Right atrium auricular region (tissue), 2 donors: ENCODE results near the gene GCN1. TPM values are rescaled to one million over a fixed set of nuclear protein-coding genes. Genes with fewer than 3 reads are reported as not detected.
"Not testable (repeated sequence)": the region's sequence is repeated elsewhere in the genome, so short reads cannot be mapped to it uniquely, and the experiment has no call there.

ENCODE experiments used
- DNase-seq: peaks from one replicate; pipeline ENCODE4 v3.0.0-alpha.2; 2019; ENCODE audit warnings: low spot score
- H3K27ac ChIP-seq, 2 donors: fragments of 200-600 bp; sonication (generic); 1 replicate in 1 of 2; 2 replicates in 1 of 2; pipeline ENCODE4 v1.5.1; 2016 to 2019
- H3K27me3 ChIP-seq, 2 donors: fragments of 200-600 bp; sonication (generic); one replicate each; pipeline versions ENCODE4 v1.5.1 to v1.6.0; 2017 to 2019
- H3K36me3 ChIP-seq: fragments of 200-600 bp; sonication (generic); one replicate; pipeline ENCODE4 v1.5.1; 2016
- H3K4me1 ChIP-seq, 2 donors: fragments of 200-600 bp; sonication (generic); one replicate each; pipeline versions ENCODE4 v1.5.1 to v1.6.0; 2017 to 2019
- H3K4me3 ChIP-seq, 2 donors: fragments of 200-600 bp; sonication (generic); 1 replicate in 1 of 2; 2 replicates in 1 of 2; pipeline ENCODE4 v1.5.1; 2017 to 2019; ENCODE audit warnings: mild to moderate bottlenecking in 1 of 2, moderate library complexity in 1 of 2
- H3K9me3 ChIP-seq, 2 donors: fragments of 200-600 bp; sonication (generic); one replicate each; pipeline ENCODE4 v1.5.1; 2019
- total RNA-seq, 2 donors: library from RNA; depleted of rRNA; stranded (reverse); fragments of >200 nt; gene quantifications; one replicate each; pipeline ENCODE4 v1.1.0, GENCODE V29; 2016
- TF ChIP-seq, protein P1 (sequence below), 2 donors: fragments of 200-600 bp; sonication (generic); IDR thresholded peaks; one replicate each; pipeline ENCODE4 v1.5.1; 2019; ENCODE audit warnings: antibody characterized with exemption in 2 of 2

GCN1 gene
- total RNA-seq, 2 donors from 2014 or later: 28.3 to 36.0 TPM

DNA sequence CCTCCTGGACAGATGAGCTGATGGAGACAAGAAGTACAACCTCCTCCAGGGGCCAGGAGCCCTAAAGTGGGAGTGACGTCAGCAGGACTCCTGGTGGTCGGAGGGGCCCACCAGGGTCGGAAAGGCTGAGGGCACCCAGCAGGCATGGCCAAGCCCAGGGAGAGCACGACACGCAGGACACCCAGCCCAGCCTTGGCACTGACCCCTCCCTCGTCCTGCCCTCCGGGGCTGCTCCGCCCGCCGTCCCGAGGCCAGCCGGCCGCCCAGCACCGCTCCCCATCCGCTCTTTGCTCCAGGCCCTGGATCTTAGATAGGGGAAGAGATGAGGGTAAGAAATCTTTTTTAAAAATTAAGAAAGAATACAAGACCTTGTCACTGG, 20.8 kb upstream of the GCN1 start:
- no peak overlapping the region for H3K4me3 ChIP-seq
- no peaks in the 10 kb centered on the region for H3K27me3 ChIP-seq
- DNase-seq: no peak
- TF ChIP-seq, protein P1, sequence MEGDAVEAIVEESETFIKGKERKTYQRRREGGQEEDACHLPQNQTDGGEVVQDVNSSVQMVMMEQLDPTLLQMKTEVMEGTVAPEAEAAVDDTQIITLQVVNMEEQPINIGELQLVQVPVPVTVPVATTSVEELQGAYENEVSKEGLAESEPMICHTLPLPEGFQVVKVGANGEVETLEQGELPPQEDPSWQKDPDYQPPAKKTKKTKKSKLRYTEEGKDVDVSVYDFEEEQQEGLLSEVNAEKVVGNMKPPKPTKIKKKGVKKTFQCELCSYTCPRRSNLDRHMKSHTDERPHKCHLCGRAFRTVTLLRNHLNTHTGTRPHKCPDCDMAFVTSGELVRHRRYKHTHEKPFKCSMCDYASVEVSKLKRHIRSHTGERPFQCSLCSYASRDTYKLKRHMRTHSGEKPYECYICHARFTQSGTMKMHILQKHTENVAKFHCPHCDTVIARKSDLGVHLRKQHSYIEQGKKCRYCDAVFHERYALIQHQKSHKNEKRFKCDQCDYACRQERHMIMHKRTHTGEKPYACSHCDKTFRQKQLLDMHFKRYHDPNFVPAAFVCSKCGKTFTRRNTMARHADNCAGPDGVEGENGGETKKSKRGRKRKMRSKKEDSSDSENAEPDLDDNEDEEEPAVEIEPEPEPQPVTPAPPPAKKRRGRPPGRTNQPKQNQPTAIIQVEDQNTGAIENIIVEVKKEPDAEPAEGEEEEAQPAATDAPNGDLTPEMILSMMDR (IDR thresholded peaks at IDR 0.05): no peak
- no peaks in the 10 kb centered on the region for H3K9me3 ChIP-seq
- no peaks in the 10 kb centered on the region for H3K4me1 ChIP-seq
- no peak overlapping the region for H3K27ac ChIP-seq
- H3K36me3 ChIP-seq: peaks cover 89% of the 10 kb centered on the region

DNA sequence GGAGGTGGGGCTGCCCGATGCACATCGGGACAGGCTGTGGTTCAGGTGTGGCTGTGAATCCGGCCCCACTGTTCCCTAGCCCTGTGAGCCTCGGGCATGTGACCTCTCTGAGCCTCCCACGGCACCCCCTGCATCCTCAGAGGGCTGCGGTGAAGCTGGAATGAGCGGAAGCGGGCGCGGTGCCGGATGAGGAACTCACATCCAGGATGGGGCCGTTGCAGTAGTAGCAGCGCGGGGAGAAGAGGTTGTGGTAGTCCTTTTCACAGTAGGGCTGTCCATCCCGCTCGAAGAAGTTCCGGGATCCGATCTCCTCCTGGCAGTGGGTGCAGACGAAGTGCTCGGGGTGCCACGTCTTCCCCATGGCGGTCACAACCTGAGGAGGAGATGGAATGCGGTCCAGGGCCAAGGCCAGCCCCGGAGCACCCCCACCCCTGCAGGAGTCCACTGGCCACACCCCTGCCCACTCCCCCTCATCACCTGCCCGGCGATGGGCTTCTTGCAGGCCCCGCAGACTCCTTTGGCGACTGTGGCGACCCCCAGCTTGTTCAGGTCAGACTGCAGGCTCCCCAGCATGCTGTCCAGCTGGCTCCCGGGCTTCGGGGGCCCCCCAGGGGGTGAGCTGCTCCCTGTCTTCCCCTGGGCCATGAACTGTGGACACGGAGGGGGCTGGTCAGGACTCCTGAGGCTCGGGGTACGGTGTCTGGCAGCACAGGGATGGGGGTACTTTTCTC, 20.3 kb upstream of the GCN1 start:
- no peak for DNase-seq
- no peaks in the 10 kb centered on the region for H3K4me1 ChIP-seq
- peaks cover 89% of the 10 kb centered on the region for H3K36me3 ChIP-seq
- TF ChIP-seq, protein P1 (IDR thresholded peaks at IDR 0.05): no peak
- no peaks in the 10 kb centered on the region for H3K27me3 ChIP-seq
- H3K4me3 ChIP-seq: no peak overlapping the region
- no peak overlapping the region for H3K27ac ChIP-seq
- no peaks in the 10 kb centered on the region for H3K9me3 ChIP-seq

DNA sequence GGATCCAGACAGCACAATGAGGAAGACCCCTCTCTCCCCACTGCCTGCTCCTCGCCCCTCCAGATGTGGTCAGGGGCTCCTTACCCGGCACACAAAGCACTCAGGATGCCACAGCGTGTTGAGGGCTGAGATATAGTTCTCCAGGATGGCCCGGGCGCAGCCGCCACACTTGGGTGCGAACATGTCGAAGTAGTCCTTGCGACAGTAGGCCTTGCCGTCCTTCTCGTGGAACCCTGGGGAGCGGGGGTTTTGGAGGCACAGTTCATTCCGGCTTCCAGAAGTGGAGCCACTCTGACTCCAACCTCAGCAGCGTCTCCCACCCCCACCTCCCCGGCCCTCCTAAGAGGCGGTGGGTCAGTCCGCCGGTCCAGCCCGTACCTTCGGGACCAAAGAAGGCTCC, 19.2 kb upstream of the GCN1 start:
- H3K4me3 ChIP-seq: no peak overlapping the region
- H3K4me1 ChIP-seq: no peaks in the 10 kb centered on the region
- no peaks in the 10 kb centered on the region for H3K27me3 ChIP-seq
- H3K9me3 ChIP-seq: no peaks in the 10 kb centered on the region
- TF ChIP-seq, protein P1 (IDR thresholded peaks at IDR 0.05): no peak
- no peak overlapping the region for H3K27ac ChIP-seq
- no peak for DNase-seq
- H3K36me3 ChIP-seq: peaks cover 81% of the 10 kb centered on the region

- H3K27me3 ChIP-seq, H3K4me1 ChIP-seq, H3K27ac ChIP-seq, DNase-seq, H3K9me3 ChIP-seq, H3K4me3 ChIP-seq: not testable (repeated sequence)
- peaks cover 75% of the 10 kb centered on the region for H3K36me3 ChIP-seq
Measured at GRCh38 chr12:120213182-120213581, 18.7 kb upstream of the GCN1 start.

- Histone ChIP-seq H3K9me3 (no peaks in the 10 kb centered on the region), H3K27ac (no peak overlapping the region), H3K4me3 (no peak overlapping the region), H3K36me3 (peaks cover 66% of the 10 kb centered on the region), H3K4me1 (no peaks in the 10 kb centered on the region), H3K27me3 (no peaks in the 10 kb centered on the region)
- TF ChIP-seq, protein P1 (IDR thresholded peaks at IDR 0.05): no peak
- no peak for DNase-seq
Measured at GRCh38 chr12:120212301-120212700, 17.8 kb upstream of the GCN1 start.

- Histone ChIP-seq H3K9me3 (no peaks in the 10 kb centered on the region), H3K4me3 (no peak overlapping the region), H3K36me3 (peaks cover 66% of the 10 kb centered on the region), H3K27ac (no peak overlapping the region), H3K4me1 (no peaks in the 10 kb centered on the region), H3K27me3 (no peaks in the 10 kb centered on the region)
- no peak for DNase-seq
- TF ChIP-seq, protein P1 (IDR thresholded peaks at IDR 0.05): no peak
Measured at GRCh38 chr12:120211904-120212283, 17.4 kb upstream of the GCN1 start.
